Fibroblast of skin of scalp (primary cell): ENCODE data around the gene TRIM46.

Source experiments
- DNase-seq: peaks from one replicate; pipeline ENCODE4 v3.0.0-alpha.2; 2013

Gene TRIM46

DNA sequence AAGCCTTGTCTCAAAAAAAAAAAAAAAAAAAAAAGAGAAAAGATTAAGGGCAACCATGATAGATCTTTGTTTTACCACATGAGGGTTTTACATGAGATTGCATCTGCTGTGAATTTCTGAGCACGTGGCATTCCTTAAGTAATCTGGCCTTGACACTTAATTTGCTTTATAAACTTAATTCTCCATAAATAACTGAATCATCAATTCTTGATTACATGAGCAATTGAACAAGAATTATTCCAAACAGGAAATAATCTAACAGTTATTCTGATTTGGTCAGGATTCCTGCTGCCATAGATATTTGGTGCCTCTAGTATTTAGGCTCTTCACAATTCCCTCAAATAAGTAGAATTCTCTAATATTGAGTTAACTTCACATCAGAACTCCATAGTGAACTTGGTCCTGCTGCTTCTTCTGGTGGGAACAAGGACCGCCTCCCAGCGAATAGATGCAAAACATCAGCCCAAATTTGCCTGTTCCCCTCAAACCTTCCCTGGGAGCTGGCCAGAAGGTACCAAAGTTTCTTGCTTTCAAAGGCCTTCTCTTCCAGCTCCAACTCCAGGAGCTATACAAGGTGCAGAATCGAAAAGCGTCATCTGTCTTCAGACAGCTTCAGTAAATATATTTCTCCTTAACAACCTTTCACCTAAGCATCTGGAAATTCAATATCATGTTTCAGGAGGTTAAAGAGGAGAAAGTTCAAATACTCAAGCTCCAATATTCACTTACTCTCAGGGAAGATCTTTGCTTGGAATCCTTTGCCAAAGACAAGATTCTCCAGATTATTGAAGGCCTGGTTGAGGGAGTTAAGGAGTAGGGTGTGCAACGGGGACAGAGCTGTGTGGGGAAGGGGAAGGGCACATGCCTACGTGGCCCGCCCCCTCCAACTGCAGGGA, 1.6 kb upstream of the TRIM46 start:
- DNase-seq, result no peak

DNA sequence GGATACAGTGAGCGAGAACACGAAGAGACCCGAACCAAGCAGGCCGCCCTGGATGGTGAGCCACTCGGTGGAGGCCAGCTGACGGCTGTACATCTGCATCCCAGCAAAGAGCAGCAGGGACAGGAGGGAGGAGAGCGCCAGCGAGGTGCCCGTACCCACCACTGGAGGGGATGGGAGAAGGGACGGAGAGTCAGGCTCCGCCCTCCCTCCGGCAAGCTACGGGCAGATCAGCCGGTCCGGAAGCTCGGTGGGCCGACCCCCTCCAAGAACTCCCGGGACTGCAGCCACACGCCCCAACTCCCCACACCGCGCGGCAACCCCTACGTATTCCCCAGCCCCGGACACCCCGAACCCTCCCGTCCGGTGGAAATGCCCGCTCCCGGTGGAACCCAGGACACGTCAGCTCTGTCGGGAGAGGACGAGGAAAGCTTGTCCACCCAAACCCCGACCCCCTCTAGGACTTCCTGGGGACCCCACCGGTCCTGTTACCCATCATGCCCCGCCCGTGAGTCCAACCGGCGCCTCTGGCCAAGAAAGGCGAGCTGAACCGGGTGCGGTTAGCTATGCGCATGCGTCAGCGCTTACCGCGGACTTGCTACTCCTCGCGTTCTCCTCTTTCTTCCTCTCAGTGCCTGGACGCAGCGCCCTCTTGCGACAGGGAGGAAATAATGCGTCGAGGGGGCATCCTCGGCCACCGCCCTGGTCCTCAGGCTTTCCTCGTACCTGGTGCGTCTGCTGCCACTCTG, 744 bp upstream of the TRIM46 start, which contains the start of gene KRTCAP2:
TSS of gene KRTCAP2 (minus strand) at position 573 of the 746 bp plus-strand sequence. CDS start at position 493, 80 bp downstream.
- DNase-seq, result peak; percentile 97

DNA sequence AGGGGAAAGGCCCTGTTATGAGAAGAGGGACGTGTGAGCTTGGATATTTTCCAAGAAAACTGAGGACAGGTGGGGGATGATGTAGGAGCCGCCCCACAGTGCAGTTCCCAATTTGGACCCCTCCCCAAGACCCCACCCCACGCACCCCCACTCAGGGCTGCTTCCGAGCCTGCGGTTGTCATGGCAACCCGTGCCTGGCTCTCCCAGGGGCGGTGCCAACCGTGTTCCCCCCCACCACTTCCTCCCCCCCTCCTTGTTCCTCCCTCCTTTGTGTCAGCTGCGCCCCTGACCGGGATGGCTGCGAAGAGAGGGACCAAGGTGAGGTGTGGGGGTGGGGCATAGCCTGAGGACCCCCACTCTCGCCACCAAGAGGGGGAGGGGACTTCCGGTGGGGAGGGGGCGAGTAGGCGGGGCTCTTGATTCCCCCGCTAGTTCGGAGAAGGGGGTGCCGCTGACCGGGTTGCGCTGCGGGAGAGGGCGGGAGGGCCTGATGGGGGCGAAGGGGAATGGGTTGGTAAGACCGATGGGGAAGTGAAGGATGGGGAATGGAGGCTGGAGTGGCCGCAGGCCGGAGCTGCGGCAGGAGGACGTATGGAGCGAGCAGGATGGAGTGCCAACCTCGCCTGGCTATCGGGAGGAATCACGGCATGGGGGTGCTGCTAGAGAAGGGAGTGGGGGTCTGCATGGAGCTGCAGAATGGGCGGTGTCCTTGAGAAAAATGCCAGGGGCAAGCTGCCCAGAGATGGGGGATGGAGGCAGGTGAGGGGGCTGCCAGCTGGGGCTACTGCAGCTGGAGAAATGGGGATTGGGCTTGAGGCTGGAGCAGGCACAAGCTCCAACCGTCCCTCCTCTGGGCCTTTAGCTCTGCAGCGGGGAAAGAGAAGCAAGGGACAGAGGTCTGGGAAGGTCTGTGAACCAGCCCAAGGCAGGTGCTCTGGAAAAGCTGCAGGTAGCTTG, 953 bp downstream of the TRIM46 start:
- peak; percentile 54 for DNase-seq

DNA sequence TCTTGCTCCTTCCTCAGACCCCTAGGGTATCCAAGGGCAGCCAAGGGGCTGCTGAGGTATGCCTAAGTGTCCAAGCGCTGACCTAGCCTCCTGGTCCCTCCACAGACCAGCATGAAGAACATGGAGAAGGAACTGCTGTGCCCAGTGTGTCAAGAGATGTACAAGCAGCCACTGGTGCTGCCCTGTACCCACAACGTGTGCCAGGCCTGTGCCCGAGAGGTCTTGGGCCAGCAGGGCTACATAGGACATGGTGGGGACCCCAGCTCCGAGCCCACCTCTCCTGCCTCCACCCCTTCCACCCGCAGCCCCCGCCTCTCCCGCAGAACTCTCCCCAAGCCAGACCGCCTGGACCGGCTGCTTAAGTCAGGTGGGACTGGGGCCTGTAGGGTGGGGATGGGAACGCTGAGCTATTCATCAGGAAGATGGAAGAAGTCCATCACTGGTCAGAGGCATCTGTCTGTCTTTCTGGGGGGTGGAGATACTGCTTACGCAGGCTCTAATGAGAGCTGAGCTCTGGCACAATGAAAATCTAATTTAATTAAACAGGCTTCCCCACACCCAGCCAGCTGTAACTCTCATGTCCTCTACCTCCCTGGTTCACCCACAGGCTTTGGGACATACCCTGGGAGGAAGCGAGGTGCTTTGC, 1.8 kb downstream of the TRIM46 start:
- no peak for DNase-seq

DNA sequence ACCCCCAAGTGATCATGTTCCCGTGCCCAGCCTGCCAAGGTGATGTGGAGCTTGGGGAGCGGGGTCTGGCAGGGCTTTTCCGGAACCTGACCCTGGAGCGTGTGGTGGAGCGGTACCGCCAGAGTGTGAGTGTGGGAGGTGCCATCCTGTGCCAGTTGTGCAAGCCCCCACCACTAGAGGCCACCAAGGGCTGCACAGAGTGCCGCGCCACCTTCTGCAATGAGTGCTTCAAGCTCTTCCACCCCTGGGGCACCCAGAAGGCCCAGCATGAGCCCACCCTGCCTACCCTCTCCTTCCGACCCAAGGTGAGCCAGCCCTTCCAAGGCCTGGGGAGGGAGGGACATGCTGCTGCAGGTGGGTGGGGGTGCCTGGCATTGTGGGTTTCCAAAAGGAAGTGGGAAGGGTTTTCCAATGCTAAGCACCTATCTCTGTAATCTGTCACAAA, 2.3 kb downstream of the TRIM46 start:
- DNase-seq, result no peak

DNA sequence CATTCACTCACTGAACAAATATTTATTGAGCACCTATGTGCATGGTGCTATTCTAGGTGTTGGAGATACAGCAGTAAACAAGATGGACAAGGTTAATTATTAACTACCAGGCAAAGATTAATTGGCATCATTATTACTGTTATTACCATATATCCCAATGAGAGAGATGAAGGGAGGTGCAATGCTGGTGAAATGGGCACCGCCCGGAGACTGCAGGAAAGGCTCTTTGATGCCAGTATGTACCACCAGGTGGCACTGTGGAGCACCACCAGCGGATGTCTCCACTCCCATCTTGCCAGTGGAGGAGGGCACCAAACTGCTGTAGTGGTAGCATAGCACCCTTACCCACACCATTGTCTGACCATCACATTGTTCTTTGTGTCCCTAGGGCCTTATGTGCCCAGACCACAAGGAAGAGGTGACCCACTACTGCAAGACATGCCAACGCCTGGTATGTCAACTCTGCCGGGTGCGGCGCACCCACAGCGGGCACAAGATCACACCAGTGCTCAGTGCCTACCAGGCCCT, 3.0 kb downstream of the TRIM46 start:
- peak; percentile 74 for DNase-seq

DNA sequence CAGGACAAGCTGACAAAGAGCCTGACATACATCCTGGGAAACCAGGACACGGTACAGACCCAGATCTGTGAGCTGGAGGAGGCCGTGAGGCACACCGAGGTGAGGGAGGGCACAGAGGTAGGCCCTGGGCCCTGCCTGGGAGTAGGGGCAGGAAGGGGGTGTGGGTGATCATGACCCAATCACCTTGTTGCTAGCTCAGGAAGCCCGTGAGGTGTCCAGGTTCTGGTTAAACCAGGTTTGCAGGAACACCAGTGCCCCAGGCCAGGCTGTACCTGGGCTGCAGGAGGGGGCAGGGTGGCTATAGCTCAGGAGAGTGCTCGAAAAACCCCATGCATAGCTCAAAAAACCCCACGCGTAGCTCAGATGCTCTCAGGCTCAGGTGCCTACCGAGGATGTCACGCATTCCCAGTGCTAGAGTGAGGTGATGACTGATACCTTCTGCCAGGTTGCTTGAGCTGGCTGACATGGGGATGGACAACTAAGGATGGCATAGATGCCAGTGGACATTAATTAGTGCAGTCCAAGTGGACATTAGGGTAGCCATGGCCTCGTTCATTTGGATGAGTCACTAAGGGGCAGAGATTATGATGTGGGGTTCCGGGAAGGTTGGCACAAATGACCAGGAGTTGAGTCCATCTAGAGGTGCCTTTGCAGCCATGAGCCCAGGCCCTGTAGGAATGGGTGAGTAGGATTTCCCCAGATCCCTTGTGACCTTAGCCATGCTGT, 3.7 kb downstream of the TRIM46 start:
- no peak for DNase-seq

DNA sequence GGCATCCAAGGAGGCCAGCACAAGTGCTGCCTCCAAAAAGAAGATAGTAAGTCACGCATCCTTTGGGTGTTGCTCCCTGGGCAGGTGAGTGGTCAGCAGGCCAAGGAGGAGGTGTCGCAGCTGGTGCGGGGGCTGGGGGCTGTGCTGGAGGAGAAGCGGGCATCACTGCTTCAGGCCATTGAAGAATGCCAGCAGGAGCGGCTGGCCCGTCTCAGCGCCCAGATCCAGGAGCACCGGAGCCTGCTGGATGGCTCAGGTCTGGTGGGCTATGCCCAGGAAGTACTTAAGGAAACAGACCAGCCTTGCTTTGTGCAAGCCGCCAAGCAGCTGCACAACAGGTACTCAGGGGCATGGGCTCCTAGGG, 4.3 kb downstream of the TRIM46 start:
- DNase-seq, result no peak

DNA sequence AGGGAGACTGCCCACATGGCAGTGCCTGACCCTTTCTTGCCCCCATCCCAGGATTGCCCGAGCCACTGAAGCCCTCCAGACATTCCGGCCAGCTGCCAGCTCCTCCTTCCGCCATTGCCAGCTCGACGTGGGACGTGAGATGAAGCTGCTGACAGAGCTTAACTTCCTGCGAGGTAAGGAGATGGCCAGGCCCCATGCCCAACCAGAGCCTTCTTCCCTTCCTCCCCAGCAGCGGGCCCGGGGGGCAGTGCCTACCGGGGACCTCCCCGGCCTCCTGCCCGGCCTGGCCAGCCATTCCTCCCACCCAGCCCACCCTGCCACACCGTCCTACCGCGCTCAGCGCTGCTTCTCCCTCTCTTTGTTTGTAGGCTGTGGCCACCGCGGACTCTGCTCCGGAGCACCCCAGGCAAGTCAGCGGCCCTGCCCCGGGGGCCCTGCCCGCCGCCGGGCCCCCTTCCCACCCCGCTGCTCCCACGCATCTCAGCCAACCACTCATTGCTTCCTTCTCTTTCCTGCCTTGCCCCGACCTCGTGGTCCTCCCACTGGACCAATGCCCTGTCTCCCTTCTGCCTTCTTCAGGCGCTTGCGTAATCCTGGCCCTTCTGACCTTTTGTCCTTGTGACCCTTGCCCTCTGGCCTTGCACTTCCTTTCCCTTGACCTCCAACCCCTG, 4.9 kb downstream of the TRIM46 start:
- no peak for DNase-seq

DNA sequence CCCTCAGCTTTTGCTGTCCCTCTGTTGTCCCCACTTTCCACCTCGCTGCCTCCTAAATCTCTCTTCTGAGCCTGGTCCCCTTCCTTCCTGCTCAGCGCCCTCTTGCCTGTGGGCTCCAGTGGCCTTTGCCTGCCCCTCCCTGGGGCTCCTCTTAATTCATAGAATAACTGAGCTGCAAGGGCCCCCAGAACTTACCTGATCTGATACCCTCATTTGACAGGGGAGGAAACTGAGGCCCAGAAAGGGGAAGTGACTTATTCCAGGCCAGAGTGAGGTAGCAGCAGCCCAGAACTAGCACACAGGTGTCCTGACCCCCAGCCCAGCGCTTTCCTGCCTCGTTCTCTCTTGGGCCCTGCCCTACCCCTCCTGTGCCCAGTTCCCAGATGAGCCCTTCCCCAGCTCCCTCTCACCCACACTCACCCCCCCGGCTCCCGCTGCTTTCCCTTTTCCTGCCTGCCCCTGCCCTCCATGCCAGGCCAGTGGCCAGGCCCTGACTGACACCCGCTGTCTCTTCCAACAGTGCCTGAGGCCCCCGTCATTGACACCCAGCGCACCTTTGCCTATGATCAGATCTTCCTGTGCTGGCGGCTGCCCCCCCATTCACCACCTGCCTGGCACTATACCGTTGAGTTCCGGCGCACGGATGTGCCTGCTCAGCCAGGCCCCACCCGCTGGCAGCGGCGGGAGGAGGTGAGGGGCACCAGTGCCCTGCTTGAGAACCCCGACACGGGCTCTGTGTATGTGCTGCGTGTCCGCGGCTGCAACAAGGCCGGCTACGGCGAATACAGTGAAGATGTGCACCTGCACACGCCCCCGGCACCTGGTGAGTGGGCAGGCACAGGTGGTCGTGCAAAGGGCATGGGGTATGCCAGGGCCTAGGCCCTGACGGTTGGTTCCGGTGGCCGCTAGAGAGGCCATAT, 5.7 kb downstream of the TRIM46 start:
- DNase-seq, result no peak

DNA sequence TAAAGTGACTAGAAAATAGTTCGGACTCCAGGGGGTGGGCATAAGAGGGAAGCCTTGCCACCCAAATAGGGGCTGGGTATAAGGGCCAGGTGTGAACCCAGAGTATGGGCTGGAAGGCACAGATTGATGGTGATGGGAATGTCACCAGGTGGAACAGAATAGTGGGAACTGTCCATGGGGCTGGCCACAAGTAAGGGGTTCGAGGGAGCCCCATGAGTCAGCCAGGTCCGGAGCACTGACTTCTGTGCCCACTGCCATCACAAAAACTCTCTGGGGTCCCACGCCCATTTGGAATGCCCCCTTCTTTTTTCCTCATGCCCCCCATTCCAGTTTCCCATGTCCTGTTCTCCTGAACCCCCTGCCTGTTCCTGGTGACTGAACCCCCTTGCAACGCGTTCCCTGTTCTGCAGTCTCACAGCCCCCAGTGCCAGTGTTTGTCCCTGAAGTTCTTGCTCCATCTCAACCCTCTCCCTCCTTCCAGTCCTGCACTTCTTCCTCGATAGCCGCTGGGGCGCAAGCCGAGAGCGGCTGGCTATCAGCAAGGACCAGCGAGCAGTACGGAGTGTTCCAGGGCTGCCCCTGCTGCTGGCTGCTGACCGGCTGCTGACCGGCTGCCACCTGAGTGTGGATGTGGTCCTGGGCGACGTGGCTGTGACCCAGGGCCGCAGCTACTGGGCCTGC, 7.9 kb downstream of the TRIM46 start:
- no peak for DNase-seq

DNA sequence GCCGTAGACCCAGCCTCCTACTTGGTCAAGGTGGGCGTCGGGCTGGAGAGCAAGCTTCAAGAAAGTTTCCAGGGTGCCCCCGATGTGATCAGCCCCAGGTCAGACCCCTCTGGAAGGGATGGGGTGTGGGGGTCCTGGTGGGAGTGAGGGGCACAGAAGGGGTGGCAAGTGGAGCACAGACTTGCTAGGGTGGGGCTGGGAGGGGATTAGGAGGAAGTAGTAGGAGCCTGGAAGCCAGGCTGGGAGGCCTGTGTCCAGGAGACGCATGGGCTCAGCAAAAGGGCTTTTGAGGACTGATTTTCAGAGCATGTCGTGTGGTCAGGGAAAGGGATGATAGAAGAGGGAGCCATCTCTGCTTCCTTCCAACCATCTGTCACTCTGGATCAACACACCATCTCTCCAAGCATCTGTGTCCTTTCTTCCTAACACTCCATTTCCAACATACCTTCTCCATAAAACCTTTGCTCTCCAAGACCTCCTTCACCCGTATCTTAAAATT, 8.5 kb downstream of the TRIM46 start:
- no peak for DNase-seq

DNA sequence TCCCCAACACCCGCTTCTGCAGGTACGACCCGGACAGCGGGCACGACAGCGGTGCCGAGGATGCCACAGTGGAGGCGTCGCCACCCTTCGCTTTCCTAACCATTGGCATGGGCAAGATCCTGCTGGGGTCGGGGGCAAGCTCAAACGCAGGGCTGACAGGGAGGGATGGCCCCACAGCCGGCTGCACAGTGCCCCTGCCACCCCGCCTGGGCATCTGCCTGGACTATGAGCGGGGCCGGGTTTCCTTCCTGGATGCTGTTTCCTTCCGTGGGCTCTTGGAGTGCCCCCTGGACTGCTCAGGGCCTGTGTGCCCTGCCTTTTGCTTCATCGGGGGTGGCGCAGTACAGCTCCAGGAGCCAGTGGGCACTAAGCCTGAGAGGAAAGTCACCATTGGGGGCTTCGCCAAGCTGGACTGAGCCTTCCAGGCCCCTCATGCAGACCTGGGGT, 10.1 kb downstream of the TRIM46 start:
- no peak for DNase-seq

DNA sequence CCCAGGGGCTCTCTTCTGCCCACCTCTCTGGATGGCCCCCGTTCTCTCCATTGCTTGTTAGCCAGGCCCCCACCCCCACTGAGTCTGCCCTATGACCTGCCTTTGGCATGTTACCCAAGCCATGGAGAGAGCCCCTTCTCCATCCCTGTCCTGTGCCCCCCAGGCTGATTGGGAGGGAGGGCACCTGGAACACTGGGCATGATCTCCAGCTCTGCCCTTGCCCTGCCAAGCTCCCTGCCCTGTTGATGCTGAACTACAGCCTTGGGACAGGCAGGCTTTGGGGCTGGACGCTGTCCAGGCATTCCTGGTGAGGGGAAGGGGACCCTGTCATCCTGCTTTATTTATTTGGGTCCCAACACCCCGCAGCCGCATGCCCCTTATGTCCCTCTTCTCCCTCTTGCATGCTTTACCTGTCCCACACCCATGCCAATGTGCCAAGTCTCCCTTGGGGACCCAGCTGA, 10.7 kb downstream of the TRIM46 start:
- DNase-seq, result no peak

DNA sequence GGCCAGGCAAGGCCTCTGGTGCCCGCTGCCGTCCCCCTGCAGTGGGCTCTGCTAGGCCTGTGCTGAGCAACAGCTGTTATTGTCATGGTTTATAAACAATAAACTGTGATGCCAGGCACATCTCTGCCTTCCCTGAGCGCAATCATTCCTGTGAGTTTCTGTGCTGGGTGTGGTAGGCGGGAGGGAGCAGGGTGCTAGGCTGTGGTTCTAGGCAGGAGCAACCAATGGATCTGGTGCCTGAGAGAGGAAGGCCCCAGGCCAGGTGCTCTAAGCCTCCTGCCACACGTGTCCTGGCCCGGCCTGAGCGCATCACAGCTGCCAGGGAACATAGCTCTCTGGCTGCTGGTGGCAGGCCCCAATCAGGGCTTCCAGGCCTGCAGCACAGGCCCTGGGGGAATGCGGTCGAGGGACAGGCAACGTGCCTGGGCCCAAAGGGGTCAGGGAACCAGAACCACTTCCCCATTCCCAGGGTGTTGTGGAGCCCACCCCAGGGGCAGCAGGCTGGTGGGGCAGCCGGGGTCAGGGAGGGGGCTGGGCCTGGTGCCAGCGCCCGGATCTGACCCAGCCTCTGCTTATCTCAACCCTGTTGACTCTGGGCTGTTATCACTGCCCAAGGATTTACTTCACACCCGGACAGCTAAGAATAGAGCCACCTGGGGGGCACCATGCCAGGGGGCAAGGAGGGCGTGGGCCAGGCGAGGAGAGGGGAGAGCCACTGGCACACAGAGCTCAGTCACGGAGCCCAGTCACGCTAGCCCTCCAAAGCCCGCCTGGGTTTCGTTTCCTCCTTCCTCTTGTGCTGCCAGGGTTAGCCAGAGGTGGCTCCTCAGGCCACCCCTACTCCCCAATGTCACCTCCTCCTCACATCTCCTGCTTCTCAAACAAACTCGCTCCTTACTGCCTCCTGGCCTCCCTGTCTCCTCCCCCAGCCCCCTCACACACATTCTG, 11.5 kb downstream of the TRIM46 start:
- no peak for DNase-seq

DNA sequence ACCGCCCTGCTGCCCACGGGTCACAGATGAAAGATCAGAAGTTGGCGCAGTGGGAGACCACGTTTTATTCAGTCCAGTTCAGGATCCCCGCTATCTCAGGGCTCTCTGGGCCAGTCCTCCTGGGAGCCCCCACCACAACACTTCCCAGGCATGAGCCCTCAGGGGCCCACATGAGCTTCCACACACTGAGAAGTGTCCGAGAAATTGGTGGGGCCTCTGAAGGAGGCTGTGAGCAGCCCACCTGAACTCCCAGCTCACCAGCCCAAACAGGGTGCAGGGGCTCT, 12.1 kb downstream of the TRIM46 start:
- no peak for DNase-seq

DNA sequence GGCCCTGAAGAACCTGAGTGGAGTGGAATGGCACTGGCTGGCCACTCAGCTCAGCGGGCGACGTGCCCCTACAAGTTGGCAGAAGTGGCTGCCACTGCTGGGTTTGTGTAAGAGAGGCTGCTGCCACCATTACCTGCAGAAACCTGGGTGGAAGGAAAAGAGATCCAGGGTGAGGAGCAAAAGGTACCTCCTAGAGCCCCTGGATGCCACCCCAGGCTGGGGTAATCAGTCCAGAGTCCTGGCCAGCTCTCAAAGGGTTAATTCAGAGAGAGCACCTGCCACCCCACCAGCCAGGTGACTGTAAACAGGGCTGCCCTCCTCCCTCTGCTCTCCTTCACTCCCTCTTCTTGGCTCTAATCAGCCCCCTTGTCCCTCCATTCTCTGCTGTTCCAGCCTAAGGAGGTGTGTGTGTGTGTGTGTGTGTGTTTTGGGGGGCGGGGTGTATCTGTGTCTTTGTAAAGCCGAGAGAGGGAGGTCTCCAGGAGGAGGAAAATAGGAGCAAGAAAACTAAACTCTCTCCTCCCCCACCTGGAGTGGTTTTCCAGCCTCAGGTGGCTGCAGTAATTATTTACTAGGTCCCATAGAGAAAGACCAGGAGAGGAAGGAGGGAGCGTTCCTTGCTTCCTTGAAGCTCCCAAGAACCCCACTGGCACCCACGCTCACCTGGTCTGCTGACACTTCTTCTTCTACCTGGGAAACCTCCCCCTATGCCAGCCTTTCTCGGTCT, 12.6 kb downstream of the TRIM46 start:
- DNase-seq, result no peak
